ENCODE measurements around the gene ADGRV1.
"Not testable (repeated sequence)": the region's sequence is repeated elsewhere in the genome, so short reads cannot be mapped to it uniquely, and the experiment has no call there.

ADGRV1 gene

GRCh38 chr5:90618071-90618470 lies 59.5 kb downstream of the ADGRV1 start:
- in situ Hi-C loops (cut with MboI; ENCODE audit: low pct_unique_long_range_greater_than_20kb, low sequenced_read_pairs, unreplicated experiment) = no loop called here
- no peak for TF ChIP-seq CTCF (IDR thresholded peaks at IDR 0.05; ENCODE audit: extremely low read depth, insufficient read depth, missing control alignments)
- no peak for DNase-seq (ENCODE audit: low spot score)

DNA sequence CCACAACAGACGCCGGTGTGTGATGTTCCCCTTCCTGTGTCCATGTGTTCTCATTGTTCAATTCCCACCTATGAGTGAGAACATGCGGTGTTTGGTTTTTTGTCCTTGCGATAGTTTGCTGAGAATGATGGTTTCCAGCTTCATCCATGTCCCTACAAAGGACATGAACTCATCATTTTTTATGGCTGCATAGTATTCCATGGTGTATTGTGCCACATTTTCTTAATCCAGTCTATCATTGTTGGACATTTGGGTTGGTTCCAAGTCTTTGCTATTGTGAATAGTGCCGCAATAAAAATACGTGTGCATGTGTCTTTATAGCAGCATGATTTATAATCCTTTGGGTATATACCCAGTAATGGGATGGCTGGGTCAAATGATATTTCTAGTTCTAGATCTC lies 61.2 kb downstream of the ADGRV1 start:
- in situ Hi-C loops (cut with MboI; ENCODE audit: low pct_unique_long_range_greater_than_20kb, low sequenced_read_pairs, unreplicated experiment); DNase-seq (ENCODE audit: low spot score): not testable (repeated sequence)

- in situ Hi-C loops (cut with MboI; ENCODE audit: low pct_unique_long_range_greater_than_20kb, low sequenced_read_pairs, unreplicated experiment) = no loop called here
- no peak for DNase-seq (ENCODE audit: low spot score)
- no peak for TF ChIP-seq CTCF (IDR thresholded peaks at IDR 0.05; ENCODE audit: extremely low read depth, insufficient read depth, missing control alignments)
These were observed 63.3 kb downstream of the ADGRV1 start for GRCh38 chr5:90621848-90622247.

DNA sequence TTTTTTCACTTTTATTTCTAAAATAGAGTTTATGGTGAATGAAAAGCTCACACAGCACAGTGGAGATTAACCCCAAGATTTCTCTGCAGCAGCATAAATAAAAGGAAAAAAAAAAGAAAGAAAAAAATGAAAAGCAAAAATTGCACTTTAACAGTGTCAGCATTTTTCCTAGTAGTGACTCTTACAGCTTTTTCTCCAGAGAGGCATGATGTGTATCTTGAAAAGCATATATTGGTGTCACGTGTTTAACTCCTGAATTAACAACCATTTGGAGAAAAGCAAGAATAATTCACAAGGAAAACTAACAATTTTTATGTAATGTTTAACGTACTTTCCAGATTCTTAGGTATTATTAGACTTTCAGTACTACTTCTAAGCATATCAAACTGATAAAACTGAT lies 67.9 kb downstream of the ADGRV1 start:
- in situ Hi-C loops (cut with MboI; ENCODE audit: low pct_unique_long_range_greater_than_20kb, low sequenced_read_pairs, unreplicated experiment) = no loop called here
- no peak for DNase-seq (ENCODE audit: low spot score)
- no peak for TF ChIP-seq CTCF (IDR thresholded peaks at IDR 0.05; ENCODE audit: extremely low read depth, insufficient read depth, missing control alignments)

- in situ Hi-C loops (cut with MboI; ENCODE audit: low pct_unique_long_range_greater_than_20kb, low sequenced_read_pairs, unreplicated experiment) = no loop called here
- DNase-seq (ENCODE audit: low spot score) = no peak
- TF ChIP-seq CTCF (IDR thresholded peaks at IDR 0.05; ENCODE audit: extremely low read depth, insufficient read depth, missing control alignments) = no peak
These were observed 69.9 kb downstream of the ADGRV1 start for GRCh38 chr5:90628492-90628891.

DNA sequence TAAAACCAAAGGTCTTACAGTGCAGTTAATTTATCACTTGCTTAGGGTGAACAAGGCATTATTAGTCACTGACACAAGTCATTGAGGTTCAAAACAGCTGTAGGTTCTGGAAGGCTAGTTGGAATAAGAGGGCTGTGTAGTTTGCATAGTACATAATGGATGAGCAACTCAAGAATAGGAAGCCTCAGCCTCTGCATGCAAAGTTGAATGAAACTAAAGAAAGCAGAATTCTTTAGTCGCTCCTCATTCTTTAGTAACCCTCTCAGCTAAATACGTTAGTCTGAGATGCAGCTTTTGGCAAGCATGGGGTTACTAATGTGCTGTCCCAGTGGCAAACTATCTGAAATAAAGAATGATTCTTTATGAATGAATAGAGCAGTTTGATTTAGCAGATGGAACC lies 74.2 kb downstream of the ADGRV1 start:
- in situ Hi-C loops (cut with MboI; ENCODE audit: low pct_unique_long_range_greater_than_20kb, low sequenced_read_pairs, unreplicated experiment) = no loop called here
- TF ChIP-seq CTCF (IDR thresholded peaks at IDR 0.05; ENCODE audit: extremely low read depth, insufficient read depth, missing control alignments) = no peak
- no peak for DNase-seq (ENCODE audit: low spot score)

GRCh38 chr5:90636948-90637347 lies 78.4 kb downstream of the ADGRV1 start:
- TF ChIP-seq CTCF (IDR thresholded peaks at IDR 0.05; ENCODE audit: extremely low read depth, insufficient read depth, missing control alignments) = no peak
- in situ Hi-C loops (cut with MboI; ENCODE audit: low pct_unique_long_range_greater_than_20kb, low sequenced_read_pairs, unreplicated experiment) = no loop called here
- DNase-seq (ENCODE audit: low spot score) = no peak
